ENCODE results near the gene PRR18.

The PRR18 gene

GRCh38 chr6:166333172-166333995, 25.2 kb upstream of the PRR18 start:
- peak; percentile 36 to 54 for DNase-seq

DNA sequence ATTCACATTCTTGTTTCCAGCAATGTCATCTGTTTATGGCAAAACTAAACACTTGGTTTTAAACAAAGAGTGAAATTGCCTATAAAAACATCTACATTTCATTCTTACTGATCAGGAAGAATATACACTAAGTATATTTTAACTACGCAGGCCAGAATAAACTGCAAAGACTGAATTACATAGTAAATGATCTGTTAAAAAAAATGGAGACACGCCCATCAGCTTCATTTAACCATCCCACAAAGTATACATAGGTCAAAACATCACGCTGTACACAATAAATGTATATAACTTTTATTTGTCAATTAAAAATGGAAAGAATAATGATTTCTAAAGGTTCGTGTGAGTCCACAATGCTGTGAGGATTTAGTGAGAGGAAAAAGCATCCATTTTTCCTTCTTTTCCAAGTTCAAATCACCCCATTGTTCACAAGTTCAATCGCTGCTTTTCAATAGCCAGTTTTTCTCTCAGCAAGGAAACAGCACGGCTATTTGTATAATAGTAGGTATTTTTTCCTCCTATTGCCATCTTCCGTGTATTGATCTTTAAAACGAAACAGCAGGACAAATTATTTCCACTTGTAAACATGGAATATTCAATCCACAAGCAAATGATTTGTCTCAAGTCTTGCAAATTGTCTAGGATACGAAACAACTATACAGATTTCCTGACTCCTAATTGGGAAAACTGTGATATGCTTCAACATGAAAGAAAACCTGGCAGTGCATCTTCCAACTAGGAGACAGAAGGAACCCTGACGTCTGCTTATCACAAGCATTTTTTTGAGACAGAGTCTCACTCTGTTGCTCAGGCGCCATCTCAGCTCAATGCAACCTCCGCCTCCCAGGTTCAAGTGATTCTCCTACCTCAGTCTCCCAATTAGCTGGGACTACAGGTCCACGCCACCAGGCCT, 23.6 kb upstream of the PRR18 start:
- no peak for DNase-seq

GRCh38 chr6:166330612-166331011, 22.4 kb upstream of the PRR18 start:
- DNase-seq: no peak

- DNase-seq: no peak
These were observed 17.3 kb upstream of the PRR18 start for GRCh38 chr6:166325383-166326042.

GRCh38 chr6:166323395-166323794, 15.2 kb upstream of the PRR18 start:
- no peak for DNase-seq

DNA sequence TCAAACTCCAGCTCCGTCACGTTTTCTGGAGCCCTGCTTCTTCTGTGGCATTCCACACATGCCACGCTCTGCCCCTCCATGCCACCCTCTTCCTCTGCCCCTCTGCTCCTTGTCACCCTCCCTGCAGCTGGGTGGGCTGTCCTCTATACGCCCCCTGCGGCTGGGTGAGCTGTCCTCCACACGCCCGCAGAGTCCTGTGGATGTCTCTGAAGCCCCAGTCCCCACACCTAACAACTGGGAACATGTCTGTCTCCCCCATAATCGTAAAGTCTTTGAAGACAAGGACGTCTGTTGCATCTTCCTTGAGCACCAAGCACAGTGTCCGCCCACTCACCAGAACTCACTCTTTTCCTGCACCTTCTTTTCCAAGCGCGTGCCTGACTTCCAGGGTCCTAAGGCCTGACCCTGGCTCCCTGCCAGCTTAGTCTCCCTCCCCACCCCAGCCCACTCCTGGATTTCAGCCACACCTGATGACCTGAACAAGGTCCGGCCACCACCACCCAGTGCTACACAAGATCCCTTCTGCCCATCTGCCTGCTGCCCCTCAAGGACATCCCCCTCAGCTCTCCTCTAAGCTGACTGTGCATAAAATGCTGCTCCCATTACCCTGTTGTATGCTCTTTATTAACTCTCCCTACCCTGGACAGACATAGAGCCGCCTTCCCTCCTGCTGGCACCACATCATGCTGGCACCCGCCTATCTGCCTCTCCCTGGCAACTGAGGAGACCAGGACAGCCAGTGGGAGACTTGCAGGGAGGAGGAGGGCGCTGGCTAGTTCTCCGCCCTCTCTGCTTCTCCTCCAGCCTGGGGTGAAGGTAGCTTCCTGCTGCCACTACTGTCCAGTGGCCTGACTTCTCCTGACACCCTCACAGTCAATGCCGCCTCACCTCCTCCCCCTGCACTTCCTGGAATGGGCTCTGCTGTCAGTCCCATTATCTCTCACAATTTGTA, 10.7 kb upstream of the PRR18 start:
- no peak for DNase-seq

- DNase-seq: no peak
These were observed 10.0 kb upstream of the PRR18 start for GRCh38 chr6:166318227-166318626.

- DNase-seq: no peak
These were observed 9.3 kb upstream of the PRR18 start for GRCh38 chr6:166317261-166318212.

GRCh38 chr6:166315436-166315835, 7.2 kb upstream of the PRR18 start:
- DNase-seq: no peak

GRCh38 chr6:166314454-166314853, 6.3 kb upstream of the PRR18 start:
- DNase-seq: no peak

- peak; percentile 55 to 66 for DNase-seq
These were observed 5.3 kb upstream of the PRR18 start for GRCh38 chr6:166313255-166314070.

- no peak for DNase-seq
These were observed 4.6 kb upstream of the PRR18 start for GRCh38 chr6:166312832-166313231.

GRCh38 chr6:166310634-166311033, 2.4 kb upstream of the PRR18 start:
- DNase-seq: no peak

GRCh38 chr6:166309977-166310376, 1.8 kb upstream of the PRR18 start:
- no peak for DNase-seq

DNA sequence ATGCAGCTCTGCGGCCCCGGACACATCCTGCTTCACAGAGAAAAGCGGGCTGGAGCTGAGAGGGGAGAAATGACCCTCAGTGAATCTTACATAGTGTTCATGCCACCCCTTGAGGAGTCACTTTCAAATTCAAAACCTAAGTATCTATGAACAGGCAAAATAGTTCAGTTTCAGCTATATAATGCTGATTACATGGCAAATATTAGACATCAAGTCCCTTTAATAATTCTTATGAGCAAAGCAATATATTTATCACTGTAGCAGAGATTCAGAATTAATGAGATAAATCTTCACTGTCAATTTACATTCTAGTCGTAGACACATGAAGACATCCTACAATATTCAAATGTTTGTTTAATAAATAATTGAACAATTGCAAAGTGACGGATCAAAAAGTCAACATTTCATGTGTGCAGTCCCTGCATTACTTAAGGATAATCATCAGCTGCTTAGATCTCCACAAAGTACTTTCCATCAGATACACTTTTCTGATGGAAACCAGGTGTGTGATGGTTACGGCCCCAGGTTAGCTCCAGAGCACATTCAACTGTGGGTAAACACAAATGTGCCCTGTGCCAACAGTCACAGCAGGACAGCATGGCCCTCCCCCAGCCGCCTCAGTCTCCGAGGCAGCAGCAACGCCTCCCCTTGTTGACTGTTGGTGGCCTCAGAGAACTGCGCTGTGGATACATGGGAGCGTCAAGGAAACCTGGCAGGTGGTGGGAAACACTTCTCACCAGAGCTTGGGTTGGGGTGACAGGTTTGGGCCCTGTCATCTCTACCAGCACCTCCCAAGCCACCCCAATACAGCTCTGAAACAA, 787 bp upstream of the PRR18 start:
- DNase-seq: no peak

- DNase-seq: peak in 1 of 2 donors; percentile 5
These were observed 835 bp downstream of the PRR18 start for GRCh38 chr6:166307082-166308032.

DNA sequence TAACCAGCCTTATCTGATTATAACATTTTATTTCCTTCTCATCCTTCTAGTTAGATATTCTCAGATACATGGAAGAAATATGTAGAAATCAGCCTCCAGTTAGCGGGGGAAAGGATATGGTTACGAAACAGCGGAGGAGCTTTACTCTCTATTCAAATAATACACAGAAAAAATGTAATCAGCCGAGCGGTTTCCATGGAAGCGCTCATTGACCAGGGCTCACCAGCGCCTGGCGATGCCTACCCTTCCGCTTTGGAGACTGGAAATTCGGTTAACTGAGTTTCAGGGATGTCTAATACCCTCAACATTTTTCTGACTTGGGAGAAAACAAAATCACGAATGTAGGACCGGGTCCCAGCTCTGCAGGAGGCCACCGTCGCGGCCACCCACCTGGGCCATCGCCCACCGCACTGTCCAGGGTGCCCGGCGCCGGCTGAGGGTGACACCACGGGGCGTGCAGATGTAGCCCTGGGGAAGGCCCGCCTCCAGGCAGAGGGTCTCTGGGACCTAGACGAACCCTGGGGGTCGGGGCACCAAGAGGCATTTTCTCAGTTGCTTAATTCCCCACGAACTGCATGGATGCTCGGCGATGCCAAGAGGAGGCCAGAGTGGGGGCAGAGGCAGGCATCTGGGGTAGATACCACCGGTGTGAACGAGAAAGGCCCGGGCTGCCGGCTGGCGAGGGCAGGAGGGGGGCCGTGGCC, 1.7 kb downstream of the PRR18 start:
- DNase-seq: no peak

All from CD4-positive, alpha-beta T cell treated with Interleukin-1 beta for 1 hour (primary cell).